Epidermal melanocyte (primary cell): ENCODE data around the gene ADSS1.

Experiments
- DNase-seq: peaks from one replicate; pipeline ENCODE4 v3.0.0; 2011; ENCODE audit warnings: low spot score; ENCODE audit not compliant: insufficient read length

ADSS1 gene

DNA sequence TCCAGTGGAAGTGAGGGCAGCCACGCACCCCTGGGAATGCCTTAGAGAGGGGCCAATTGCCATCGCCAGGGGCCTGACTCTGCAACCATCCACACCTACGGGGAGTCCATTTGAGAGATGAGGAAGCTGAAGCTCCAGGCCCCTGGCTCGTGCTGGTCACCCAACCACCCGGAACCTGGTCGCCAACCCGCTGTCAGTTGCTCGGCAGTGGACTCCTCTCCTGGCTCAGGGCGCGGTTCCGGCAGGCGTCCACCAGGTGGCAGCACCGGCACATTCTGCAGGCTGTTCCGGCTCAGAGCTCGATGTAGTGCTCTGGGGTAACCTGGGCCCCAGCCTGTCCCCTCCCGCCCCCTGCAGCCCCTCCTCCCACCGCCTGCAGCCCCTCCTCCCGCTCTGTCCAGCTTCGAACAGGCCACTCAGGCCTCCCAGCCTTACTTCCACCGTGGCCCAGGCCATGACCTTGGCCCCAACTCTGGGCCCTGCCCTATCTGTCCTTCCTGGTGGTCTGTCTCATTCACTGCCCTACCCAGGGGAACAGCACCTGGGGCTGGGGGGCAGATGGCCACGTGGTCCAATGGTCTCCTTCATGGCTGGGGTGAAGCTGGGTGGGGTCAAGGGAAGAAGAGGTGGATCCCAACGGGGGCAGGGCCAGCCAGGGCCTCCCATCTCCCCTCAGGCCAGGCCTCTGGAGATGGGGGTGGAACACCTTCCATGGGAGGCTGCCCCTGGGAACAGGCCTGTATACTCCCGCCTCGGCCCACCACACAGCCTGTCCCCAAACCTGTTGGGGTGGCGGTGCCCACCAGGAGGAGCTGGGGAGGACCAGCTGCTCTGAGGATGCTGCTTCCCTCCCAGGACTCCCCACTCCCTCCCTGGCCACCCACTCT lies 44.7 kb downstream of the ADSS1 start:
- DNase-seq: peak; percentile 92

DNA sequence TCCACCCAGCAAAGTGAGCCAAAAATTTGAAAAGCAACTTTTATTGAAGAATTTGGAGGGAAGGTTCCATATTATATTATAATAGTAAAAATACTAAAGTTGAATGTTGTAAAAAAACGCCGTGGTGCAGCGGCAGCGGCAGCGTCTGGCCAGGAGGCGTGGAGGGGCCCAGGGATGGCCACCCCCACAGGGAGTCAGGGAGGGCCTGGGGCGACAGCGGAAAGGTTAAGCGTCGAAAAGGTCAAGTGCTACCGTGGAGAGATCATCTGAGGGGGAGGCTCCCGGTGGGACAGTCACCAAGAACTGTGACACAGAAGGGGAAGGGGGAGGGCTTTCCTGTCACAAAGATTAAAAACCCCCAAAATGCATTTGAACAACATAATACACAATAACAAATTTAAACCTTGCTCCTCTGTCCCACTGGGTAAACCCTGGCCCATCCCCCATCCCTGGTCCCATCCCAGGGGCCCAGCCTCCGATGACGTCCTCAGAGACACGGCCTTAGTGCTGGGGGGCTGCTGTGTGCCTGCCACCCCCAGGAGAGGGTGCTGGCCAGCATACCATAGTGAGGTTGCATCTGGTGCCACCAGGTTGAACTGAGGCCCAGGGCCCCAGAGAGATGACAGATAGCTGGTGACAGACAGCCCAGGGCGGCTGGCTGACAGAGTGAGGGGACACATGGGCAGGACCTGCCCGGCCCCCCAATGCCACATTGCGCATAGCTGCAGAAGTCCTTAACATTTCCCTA lies 45.5 kb downstream of the ADSS1 start:
- no peak for DNase-seq

DNA sequence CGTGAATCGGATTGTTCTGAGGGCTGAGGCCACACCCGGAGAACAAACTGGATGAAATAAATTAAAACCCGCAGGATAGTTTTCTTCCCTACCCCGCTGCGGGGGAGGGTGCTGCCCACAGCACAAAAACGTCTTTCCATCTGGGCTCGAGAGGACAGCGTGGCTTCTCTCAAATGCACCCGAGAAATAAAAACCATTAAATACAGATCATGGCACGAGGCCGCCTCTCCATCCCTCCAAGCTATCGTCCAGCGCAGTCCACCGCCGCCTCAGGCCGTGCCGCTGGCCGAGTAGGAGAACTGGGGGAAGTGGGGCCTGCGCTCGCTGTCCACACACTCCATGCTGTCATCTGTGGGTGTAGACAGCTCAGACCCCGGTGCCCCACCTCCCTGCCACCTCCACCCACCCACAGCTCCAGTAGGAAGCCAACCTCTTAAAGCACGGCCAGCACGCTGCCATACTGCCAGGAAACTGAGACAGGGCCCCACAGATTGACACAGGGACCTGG lies 46.1 kb downstream of the ADSS1 start:
- no peak for DNase-seq

DNA sequence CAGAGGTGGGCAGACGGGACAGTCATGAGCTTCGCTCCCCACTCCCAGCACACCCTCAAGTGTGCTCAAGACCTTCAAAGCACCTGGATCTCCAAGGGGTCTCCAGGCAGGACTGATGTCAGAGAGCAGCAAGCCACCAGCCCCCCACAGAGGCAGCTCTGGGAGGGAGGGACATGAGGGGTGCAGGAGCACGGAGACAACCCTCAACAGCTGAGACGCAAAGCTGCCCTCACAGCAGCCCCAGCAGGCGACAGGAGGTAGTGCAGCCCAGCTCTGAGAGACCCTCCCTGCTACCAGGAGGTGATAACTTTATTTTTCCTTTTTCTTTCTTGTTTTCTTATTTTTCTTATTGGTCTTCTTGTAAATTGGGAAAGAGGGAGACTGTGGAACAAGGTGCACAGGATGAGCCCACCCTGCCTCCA lies 46.8 kb downstream of the ADSS1 start:
- DNase-seq: no peak

DNA sequence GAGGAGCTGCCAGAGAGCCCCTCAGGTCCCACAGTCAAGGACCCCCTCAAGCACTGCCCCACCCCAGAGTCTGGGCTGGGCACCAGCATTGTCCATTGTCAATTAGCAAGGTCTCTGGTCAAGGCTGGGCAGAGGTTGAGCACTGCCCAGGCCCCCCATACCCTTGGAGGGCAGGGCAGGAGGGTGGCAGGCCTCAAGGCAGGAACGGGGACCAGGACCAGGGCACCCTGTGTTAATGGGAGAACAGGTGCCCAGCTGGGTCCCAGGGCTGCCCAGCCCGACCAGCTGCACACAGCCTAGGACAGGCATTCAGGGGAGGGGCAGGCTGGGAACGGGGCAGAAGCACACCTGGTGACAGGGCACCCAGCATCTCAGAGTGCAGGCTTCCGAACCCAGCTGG lies 47.3 kb downstream of the ADSS1 start:
- no peak for DNase-seq

DNA sequence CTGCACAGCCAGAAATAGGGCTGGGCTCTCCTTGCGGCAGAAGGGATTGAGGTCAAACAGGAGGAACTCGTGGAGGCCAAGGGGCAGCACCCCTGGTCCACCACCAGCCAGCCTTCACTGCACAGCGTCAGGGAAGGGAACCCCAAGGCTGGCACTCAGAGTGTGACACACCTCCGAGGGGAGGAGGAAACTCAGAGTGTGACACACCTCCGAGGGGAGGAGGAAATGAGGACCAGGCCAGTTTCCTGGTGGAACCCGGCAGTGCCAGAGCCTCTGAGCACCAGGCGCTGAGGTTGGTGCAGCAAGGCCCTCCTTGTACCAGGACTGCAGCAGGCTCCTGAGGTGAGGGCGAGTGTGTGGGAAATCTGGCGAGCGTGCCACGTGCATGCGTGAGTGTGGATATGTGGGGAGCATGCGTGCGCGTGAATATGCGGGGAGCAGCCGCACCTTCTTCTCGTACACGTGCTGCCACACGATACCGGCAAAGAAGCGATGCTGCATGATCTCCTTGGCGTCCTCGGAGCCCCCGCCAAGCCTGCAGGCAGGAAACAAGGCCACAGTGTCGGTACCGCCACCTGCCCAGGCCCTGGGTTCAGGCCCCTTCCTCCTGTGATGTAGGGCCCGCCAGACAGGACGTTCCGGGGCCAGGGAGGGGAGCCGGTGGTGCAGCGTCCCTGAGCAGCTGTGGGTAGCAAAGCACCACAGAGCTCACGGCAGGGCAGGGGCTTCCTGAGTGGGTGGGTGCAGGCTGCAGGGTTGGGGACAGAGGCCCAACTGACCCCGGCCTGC lies 48.1 kb downstream of the ADSS1 start:
- DNase-seq: no peak

DNA sequence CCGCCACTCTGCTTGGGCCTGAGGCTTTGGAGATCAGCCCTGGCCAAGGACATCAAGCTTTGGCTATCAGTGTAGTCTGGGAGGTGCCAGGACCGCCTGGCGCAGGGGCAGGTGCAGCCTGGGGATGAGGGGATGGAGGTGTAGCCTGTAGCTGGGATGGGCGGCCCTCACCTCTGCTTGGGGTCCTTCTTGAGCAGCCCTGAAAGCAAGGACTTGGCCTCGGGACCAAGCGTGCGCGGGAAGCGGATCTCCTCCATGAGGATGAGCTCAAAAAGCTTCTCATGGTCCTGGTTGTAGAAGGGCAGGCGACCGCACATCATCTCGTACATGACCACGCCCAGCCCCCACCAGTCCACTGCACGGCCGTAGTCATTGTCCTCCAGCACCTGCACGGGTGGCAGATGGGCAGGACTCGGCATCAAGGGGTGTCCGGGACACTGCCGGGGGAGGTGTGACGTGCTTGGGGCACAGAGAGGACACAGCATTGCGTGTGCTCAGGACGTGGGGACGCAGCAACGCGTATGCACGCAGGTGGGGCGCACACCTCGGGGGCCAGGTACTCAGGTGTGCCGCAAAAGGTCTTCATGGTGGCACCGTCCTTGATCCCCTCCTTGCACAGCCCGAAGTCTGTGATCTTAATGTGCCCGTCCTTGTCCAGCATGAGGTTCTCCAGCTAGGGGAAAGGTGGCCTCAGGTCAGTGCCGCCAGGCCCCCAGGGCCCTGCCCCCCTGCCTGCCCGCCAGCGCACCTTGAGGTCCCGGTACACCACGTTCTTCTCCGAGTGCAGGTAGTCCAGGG lies 48.9 kb downstream of the ADSS1 start:
- DNase-seq: no peak

DNA sequence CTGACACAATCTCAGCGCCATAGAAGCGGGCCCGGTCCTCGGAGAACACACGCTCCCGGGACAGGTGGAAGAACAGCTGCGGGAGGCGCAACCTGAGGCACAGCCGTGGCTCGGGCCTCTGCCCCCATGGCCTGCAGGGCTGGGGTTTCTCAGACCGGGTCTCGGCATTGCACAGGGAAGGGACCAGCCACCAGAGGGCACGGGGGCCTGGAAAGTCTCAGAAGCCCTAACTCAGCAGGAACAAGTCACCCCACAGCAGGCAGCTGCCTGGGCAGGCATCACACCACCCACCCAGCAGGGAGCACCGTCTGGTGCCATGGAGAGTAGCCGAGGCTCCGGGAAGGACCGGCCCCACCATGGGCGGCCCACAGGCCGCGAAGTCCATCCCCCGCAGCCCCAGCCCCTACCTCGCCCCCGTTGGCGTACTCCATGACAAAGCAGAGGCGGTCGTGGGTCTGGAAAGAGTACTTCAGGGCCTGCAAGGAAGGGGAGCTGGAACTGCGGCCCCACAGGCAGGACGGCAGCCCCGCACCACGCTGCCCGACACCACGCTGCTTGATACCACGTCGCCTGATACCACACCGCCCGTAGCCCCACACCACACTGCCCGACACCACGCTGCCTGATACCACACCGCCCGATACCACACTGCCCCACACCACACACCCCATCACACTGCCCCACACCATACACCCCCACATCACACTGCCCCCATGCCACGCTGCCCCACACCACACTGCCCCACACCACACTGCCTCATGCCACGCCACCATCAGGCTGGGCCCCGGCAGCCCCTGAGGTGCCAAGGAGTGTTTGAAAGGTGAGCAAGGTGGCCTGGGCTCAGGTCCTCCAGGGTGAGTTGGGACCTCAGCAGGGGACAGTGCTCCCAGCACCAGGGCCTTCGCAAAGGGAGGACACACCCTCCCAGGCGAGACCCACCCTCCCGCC lies 49.8 kb downstream of the ADSS1 start:
- no peak for DNase-seq

DNA sequence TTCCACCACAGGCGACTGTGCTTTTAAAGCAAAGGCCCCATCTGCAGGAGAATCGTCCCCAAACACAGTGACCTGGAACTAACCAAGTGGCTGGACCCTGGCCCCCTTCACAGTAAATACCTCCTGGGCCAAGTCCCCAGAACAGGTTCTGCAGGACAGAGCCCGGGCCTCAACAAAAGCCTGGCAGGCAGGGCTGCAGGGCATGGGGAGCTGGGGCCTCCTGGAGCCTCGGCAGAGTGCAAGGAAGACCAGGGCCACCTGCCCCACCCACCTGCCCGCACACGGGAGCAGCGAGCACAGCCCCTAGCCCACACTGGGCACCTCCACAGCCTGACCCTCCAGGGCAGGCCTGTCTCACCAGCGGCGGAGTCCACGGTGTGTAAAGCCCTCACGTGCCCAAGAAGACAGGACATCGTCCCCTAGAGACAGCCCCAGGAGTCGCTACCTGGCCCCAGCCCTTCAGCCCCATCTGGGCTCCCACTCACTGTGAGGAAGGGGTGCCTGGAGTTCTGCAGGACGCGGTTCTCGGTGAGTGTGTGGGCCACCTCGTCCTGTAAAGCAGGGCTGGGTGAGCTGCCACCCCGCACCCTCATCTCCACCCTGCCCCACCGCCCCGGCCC lies 50.5 kb downstream of the ADSS1 start:
- DNase-seq: no peak

DNA sequence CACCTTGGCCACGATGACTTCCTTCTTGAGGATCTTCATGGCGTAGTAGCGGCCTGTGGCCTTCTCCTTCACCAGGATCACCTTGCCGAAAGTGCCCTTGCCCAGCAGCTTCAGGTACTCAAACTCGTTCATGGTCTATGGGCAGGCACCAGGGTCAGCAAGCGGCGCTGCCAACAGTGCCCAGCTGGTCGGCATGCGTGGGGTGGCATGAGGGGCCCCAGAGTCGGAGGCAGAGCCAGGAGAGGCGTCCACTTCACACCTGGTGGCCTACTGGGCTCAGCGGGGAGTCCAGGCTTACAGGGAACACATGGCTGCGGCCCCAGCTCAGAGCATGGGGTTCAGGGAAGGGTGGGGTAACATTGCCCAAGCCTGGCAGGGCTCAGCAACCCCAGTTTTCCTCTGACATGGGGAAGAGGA lies 51.1 kb downstream of the ADSS1 start:
- no peak for DNase-seq

DNA sequence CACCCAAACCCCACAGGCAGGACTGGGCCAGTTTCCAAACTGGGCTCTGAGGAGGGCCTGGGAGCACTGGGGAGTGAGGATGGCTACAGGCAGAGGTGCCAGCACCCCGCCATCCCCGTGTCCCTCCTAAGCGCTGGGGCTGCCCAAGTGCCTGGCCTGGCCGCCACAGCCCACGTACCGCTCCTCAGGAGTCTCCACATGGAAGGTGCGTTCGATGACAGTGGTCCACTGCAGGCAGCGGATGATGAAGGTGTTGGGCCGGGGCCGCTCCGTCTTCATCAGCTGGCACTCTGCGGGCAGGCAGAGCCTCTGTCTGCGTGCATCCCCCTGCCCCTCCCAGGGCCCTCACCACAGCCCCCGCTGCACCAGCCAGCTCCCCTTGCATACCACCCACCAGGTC lies 52.5 kb downstream of the ADSS1 start:
- no peak for DNase-seq

DNA sequence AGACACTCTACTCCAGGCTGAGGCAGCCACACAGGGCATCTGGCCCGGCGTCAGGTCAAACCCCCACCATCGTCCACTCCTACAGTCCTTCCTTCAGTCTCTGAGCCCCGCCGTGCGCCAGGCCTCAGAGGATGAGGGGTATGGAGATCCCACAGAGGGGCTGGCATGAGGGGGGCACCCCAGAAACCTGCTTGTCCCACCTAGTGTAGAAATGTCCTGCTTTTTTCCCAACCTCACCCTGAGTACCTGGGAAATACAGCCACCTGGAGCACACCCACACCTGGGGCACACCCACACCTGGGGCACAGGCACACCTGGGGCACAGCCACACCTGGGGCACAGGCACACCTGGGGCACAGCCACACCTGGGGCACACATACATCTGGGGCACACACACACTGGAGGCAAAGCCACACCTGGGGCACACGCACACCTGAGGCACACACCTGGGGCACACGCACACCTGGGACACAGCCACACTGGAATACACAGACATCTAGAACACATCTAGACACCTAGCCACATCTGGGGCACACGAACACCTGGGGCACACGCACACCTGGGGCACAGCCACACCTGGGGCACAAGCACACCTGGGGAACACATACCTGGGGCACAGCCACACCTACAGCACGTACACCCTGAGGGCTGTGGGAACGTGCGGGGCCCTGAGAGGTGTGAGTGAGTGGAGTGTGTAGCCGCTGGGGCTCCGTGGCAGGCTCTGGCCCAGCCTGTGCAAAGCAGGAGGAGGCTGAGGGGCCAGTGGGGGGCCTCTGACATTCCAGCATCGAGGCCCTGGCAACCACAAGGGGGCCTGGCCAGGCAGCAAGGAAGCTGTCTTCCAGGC lies 53.2 kb downstream of the ADSS1 start:
- DNase-seq: no peak

DNA sequence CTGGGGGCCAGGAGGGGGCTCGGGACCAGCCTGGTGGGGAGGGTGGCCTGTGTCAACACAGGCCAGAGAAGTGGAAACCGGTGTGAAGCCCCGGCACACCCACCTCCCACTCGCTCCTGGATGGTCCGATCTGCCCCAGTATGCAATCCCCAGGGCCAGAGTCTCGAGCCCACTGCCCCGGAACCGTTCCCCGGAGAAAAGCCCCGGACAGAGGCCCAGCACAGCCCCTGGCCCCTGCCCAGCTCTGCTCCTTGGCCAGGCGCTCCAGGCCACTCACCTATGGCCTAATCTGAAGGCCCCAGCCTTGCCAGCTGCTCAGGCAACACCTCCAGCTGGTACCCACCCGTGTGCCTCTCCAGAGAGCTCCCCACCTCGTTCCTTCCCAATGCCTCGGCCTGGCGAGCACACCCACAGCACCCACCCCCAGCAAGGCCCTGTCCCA lies 53.8 kb downstream of the ADSS1 start:
- DNase-seq: no peak

DNA sequence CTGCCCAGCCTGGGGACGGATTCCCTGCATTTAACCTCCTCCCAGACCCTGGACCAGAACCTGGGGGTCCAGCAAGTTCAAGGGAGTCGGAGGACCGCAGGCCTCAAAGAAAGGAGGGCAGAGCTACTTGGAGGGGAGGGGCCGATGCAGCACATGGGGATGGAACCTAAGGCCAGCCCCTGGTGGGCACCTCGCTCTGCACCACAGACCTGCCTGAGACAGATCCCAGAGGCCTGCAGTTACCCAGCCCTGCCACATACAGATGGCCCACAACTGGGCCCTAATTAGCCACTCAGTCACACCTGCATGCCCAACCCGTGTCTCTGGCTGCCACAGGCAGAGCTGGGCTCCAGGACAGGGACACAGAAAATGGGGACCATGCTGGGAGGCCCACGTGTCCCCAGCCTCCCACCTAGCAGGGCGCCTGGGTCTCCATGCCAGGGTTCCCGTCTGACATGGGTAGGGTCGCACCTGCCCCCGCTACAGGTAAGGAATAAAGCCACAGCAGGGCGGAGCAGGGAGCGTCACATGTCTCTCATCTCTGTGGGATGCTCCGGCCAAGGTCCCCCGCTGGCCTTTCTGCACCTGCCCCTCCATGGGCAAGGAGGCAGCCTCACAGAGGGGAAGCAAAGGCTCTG lies 54.8 kb downstream of the ADSS1 start:
- no peak for DNase-seq

DNA sequence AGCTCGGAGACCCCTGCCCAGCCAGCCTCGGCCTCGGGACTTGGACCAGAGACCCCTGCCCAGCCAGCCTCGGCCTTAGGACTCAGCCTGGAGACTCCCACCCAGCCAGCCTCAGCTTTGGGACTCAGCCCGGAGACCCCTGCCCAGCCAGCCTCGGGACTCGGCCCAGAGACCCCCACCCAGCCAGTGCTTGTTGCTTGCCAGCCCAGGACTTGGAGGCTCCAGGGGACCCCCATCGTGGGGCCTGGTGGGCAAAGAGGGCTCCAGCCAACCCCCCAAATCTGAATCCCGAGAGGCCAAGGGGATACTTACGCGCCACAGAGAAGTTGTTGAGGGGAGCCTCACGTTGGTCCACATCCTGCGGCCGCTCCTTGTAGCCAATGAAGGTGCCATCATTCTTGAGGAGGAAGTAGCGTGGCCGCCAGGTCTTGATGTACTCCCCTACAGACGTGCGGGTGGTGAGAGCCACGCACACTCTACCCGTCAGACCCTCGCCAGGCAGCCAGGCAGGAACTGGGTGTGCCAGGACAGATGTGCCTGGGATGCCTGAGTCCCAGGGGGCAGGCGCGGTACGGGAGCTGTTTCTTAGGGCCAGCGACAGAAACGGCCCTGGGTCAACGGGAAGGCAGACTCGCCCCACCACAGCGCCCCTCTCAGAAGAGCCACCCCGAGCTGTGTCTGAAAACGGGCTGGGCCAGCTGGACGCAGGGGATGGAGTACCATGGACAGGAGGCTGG lies 55.9 kb downstream of the ADSS1 start:
- no peak for DNase-seq

DNA sequence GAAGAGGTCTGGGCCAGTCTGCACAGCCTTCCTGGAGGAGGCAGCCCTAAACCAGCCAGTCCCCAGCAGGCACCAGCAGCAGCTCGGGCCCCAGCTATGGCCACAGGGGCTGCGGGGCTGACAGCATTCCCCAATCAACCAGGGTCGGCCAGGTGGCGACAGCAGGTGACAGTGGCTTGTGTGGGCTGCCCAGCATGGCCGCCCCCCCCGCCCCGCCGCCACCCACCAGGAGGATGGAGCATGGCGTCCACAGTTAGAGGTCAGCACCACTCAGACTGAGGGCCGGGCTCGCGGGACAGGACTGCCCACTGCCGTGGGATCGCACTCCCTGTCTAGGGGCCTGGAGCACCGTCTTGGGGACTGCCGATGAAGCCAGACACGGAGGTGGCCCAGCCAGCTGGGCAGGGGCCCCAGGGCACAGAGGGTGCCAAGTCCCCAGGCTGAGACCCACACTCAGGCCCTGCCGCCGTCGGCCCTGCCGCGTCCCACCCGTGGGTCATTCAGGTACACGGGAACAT lies 56.5 kb downstream of the ADSS1 start:
- DNase-seq: no peak
